G401 (cell line): ENCODE results near the gene NIF3L1. TPM values are rescaled to one million over a fixed set of nuclear protein-coding genes. Genes with fewer than 3 reads are reported as not detected.
A peak's percentile ranks its signal among the peaks of the same experiment; 100 is the strongest.
"Not testable (repeated sequence)": the region's sequence is repeated elsewhere in the genome, so short reads cannot be mapped to it uniquely, and the experiment has no call there.

Experiments used
- DNase-seq: peaks from one replicate; pipeline ENCODE4 v3.0.0-alpha.2; 2015; ENCODE audit warnings: low spot score
- in situ Hi-C: cut with HindIII; loops from 2 replicates; pipeline ENCODE4 v1.10.0; 2016; ENCODE audit warnings: low sequenced_read_pairs, mixed read lengths
- total RNA-seq: library from RNA; depleted of rRNA; stranded (reverse); fragments of >200 nt; shearing (Covaris generic); gene quantifications from 2 replicates; pipeline ENCODE4 v1.2.3, GENCODE V29; 2014

NIF3L1 gene
- total RNA-seq, 1 experiment from 2014 or later = 80.5 TPM

DNA sequence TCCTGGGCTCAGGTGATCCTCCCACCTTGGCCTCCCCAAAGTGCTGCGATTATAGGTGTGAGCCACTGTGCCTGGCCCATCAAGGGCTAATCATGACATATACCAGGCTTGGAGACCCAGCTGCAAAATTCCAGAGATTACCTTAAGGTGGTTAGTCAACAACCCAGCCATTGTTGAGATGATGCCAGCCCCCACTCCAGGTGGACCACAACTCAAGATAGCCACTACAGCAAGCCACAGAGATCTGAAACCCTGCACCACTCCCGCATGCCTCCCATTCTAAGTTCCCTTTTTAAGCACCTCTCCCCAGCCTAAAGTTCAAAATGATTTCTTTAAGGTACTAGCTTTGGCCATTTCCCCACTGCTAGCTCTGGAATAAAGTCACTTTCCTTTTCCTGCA lies 20.2 kb upstream of the NIF3L1 start:
- in situ Hi-C loops = no loop called here
- DNase-seq = no peak

GRCh38 chr2:200871151-200871550 lies 18.0 kb upstream of the NIF3L1 start:
- no peak for DNase-seq
- in situ Hi-C loops = no loop called here

DNA sequence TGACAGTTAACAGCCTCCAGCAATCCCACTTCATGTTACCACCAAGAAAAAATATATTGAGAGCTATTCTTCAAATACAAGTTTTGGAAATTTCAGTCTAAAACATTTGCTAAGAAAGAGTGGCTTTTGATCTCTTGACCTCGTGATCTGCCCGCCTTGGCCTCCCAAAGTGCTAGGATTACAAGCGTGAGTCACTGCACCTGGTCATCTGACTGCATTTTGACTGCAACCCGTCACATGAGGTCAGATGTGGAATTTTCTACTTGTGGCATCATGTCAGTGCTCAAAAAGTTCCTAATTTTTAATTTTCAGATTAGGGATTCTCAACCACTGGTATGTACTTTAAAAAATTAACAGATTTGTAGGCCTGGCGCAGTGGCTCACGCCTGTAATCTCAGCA lies 15.6 kb upstream of the NIF3L1 start:
- in situ Hi-C loops = no loop called here
- no peak for DNase-seq

GRCh38 chr2:200877443-200877842 lies 11.7 kb upstream of the NIF3L1 start:
- DNase-seq = no peak
- in situ Hi-C loops = no loop called here

DNA sequence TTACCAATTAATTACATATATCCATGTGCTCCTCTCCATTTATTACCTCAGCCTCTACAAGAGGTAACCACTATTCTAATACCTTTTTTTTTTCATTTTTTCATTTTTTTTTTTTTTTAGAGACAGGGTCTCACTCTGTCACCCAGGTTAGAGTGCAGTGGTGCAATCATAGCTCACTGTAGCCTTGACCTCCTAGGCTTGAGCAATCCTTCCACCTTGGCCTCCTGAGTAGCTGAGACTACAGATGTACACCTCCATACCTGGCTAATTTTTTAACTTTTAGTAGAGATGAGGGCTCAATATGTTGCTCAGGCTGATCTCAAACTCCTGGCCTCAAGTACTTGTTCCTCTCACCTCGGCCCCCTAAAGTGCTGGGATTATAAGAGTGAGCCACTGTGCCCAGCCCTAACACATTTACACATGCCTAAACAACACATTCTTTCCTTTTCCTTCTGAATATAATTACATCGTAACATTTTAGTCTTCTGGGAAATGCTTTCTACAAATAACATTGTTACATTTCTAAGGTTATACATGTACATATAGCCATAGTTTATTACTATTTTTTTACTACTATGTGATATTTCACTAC lies 10.8 kb upstream of the NIF3L1 start:
- no peak for DNase-seq
- in situ Hi-C loops = no loop called here

DNA sequence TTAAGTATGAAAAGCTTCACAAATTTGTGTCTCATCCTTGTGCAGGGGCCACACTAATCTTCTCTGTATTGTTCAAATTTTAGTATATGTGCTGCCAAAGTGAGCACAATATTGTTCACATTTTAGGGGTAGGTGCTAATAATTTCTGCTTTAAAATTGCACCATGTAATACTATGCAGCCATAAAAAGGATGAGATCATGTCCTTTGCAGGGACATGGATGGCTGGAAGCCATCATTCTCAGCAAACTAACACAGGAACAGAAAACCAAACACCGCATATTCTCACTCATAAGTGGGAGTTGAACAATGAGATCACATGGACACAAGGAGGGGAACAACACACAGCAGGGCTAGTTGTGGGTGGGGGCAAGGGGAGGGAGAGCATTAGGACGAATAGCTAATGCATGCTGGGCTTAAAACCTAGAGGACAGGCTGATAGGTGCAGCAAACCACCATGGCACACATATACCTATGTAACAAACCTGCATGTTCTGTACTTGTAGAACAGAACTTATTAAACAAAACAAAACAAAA lies 7.4 kb upstream of the NIF3L1 start:
- in situ Hi-C loops, DNase-seq: not testable (repeated sequence)

DNA sequence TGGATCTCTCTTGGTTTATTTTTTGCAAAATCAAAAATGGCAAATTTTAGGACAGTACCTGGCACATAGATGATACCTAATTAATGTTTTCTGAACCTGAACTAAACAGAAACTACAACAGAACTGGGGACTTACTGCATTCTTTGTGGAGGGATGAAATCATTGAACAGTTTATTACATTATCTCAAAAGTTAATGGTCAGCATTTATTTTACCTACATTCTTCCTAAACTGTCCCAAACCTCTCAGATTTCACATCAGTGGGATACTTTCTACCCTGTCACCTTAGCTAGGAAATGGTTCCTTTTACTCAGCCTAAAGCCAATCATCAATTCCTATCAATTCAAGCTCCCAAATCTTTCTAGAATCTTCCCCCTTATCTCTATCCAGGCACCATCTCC lies 10.3 kb downstream of the NIF3L1 start:
- DNase-seq = no peak
- in situ Hi-C loops = no loop called here

GRCh38 chr2:200901459-200902072 lies 12.4 kb downstream of the NIF3L1 start:
- peak; percentile 70 for DNase-seq
- in situ Hi-C loops = no loop called here

DNA sequence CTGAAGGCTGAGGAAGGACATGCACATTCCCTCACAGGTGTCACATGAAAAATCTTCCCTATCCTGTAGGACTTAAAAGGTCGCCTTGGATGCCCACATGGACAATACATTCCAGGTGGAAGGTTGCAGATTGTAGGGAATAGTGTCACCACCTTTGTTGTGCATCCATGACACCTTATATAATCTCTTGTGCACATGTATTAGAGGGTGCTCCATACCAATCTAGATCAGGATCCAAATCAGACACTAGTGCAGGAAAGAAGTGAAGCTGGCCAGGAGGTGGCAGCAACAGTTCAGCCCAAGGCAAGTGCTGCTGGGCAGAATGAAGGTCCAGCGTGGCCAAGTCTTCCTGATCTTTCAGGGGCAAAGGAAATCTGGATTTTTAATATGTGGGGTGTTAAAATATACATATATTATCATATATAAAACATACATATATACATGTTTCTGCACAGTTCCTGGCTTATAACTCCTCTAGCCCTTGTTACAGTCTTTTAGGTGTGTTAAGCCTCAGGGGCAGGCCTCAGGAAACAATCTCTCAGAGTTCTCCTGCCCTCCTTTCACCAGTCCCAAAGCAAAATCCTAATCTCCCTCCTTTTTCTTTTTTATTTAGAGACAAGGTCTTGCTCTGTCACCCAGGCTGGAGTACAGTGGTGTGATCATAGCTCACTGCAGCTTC lies 16.6 kb downstream of the NIF3L1 start:
- peak; percentile 72 for DNase-seq
- in situ Hi-C loops = no loop called here

GRCh38 chr2:200909958-200910357 lies 20.8 kb downstream of the NIF3L1 start:
- in situ Hi-C loops = no loop called here
- DNase-seq = no peak

- no peak for DNase-seq
- in situ Hi-C loops = no loop called here
These were observed 24.5 kb downstream of the NIF3L1 start for GRCh38 chr2:200913654-200914053.

- in situ Hi-C loops = no loop called here
- no peak for DNase-seq
These were observed 33.3 kb downstream of the NIF3L1 start for GRCh38 chr2:200922439-200922838.

DNA sequence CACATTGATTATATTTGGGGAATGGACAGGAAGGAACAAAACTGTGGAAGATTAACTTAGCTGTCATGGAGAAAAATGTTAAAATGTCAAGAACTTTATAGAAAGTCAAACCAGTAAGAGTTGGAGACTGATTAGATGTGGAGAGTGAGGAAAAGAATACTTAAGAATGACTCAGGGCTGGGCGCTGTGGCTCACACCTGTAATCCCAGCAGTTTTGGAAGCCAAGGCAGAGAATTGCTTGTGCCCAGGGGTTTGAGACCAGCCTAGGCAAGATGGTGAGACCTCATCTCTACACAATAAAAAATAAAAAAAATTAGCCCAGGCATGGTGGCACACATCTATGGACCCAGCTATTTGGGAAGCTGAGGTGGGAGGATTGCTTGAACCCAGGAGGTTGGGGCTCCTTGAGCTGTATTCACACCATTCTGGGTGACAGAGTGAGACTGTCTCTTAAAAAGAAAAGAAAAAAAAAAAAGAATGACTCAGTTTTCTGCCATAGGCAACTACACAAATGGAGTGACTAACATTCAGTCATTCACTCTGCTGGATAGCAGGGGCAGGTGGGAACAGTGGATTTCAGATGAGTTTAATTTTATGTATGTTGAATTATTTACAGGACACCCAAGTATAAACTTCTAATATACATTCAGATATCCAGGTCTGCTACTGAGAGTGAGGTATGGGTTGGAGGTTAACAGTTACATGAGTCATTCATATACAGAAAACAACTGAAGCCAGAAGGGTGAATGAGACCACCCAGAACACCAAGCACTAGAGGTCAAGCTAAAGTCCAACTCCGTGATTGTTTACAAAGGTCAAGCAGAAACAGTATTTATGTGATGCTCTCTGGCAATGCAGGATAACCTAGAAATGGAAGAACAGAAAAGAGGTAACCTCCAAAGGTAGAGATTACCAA lies 40.4 kb downstream of the NIF3L1 start:
- in situ Hi-C loops = no loop called here
- DNase-seq = no peak

GRCh38 chr2:200930947-200931626 lies 41.9 kb downstream of the NIF3L1 start:
- in situ Hi-C loops = no loop called here
- DNase-seq = no peak

- no peak for DNase-seq
- in situ Hi-C loops = no loop called here
These were observed 50.7 kb downstream of the NIF3L1 start for GRCh38 chr2:200939832-200940231.

DNA sequence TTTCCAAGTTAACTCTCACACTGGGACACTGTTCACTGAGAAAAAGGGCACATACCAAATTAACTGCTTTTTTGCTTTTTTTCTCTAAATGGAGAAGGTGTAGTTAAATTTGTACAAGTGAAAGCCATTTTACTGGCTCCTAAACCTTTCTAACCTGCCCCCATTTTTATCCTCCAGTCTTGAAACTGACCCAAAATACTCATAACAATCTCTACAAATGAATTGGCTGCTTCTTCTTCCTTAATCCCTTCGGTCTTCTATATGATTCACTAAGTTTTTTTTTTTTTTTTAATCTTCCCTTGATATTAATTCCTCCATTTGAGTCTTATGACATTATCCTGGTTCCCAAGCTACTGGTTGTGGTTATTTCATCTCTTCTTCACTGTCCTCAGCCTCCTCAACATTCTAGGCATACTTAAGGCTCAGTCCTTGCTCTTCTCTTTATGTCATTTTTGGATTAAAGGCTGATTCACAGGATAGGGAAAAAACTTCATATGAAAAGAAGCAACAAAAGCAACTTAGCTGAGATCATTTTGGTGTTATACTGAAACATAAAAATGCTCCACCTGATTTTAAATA lies 54.4 kb downstream of the NIF3L1 start:
- DNase-seq = no peak
- in situ Hi-C loops = no loop called here

GRCh38 chr2:200944467-200945394 lies 55.6 kb downstream of the NIF3L1 start:
- DNase-seq = no peak
- in situ Hi-C loops = no loop called here

DNA sequence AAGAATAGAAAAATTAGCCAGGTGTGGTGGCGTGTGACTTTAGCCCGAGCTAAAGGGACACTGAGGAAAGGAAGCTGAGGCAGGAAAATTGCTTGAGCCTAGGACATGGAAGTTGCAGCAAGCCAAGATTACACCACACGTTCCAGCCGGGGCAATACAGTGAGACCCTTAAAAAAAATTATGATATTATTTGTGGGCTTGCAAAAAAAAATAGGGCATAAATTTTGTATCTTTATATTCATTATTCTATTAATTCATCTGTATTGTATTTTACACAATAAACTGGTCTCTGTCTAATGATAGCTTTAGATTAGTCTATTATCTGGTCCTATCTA lies 56.2 kb downstream of the NIF3L1 start:
- in situ Hi-C loops = no loop called here
- DNase-seq = no peak
